ENCODE results near the gene SLF2.

The SLF2 gene

GRCh38 chr10:100875484-100876166 lies 37.1 kb upstream of the SLF2 start:
- no peaks in the 10 kb centered on the region for H3K9me3 ChIP-seq (ENCODE audit: severe bottlenecking)
- no peak for DNase-seq (ENCODE audit: low spot score)
- no peaks in the 10 kb centered on the region for H3K36me3 ChIP-seq (ENCODE audit: low read depth)
- no peaks in the 10 kb centered on the region for H3K4me1 ChIP-seq (ENCODE audit: insufficient read depth, poor library complexity, severe bottlenecking)
- TF ChIP-seq CTCF (IDR thresholded peaks at IDR 0.05; ENCODE audit: poor library complexity, severe bottlenecking) = no peak
- H3K4me3 ChIP-seq (ENCODE audit: severe bottlenecking) = no peak overlapping the region
- H3K27ac ChIP-seq (ENCODE audit: poor library complexity, severe bottlenecking) = no peak overlapping the region
- no peak for ATAC-seq (ENCODE audit: low read depth)
- H3K27me3 ChIP-seq (ENCODE audit: insufficient read depth, poor library complexity, severe bottlenecking) = no peaks in the 10 kb centered on the region

GRCh38 chr10:100876585-100877460 lies 35.9 kb upstream of the SLF2 start:
- no peak for TF ChIP-seq CTCF (IDR thresholded peaks at IDR 0.05; ENCODE audit: poor library complexity, severe bottlenecking)
- no peak for DNase-seq (ENCODE audit: low spot score)
- no peaks in the 10 kb centered on the region for H3K27me3 ChIP-seq (ENCODE audit: insufficient read depth, poor library complexity, severe bottlenecking)
- H3K4me3 ChIP-seq (ENCODE audit: severe bottlenecking) = no peak overlapping the region
- H3K27ac ChIP-seq (ENCODE audit: poor library complexity, severe bottlenecking) = no peak overlapping the region
- H3K36me3 ChIP-seq (ENCODE audit: low read depth) = no peaks in the 10 kb centered on the region
- no peak for ATAC-seq (ENCODE audit: low read depth)
- H3K9me3 ChIP-seq (ENCODE audit: severe bottlenecking) = no peaks in the 10 kb centered on the region
- H3K4me1 ChIP-seq (ENCODE audit: insufficient read depth, poor library complexity, severe bottlenecking) = no peaks in the 10 kb centered on the region

- Histone ChIP-seq H3K36me3 (ENCODE audit: low read depth) (no peaks in the 10 kb centered on the region), H3K27me3 (ENCODE audit: insufficient read depth, poor library complexity, severe bottlenecking) (no peaks in the 10 kb centered on the region), H3K9me3 (ENCODE audit: severe bottlenecking) (no peaks in the 10 kb centered on the region), H3K4me3 (ENCODE audit: severe bottlenecking) (no peak overlapping the region), H3K27ac (ENCODE audit: poor library complexity, severe bottlenecking) (no peak overlapping the region), H3K4me1 (ENCODE audit: insufficient read depth, poor library complexity, severe bottlenecking) (no peaks in the 10 kb centered on the region)
- ATAC-seq (ENCODE audit: low read depth) (no peak), DNase-seq (ENCODE audit: low spot score) (no peak)
- TF ChIP-seq CTCF (IDR thresholded peaks at IDR 0.05; ENCODE audit: poor library complexity, severe bottlenecking) = no peak
Observed at GRCh38 chr10:100877461-100877850, 35.3 kb upstream of the SLF2 start.

GRCh38 chr10:100878291-100878910 lies 34.4 kb upstream of the SLF2 start:
- ATAC-seq (ENCODE audit: low read depth) (peak; percentile 91), DNase-seq (ENCODE audit: low spot score) (no peak)
- H3K27ac ChIP-seq (ENCODE audit: poor library complexity, severe bottlenecking) = no peak overlapping the region
- H3K4me1 ChIP-seq (ENCODE audit: insufficient read depth, poor library complexity, severe bottlenecking) = no peaks in the 10 kb centered on the region
- peak; percentile 81 for TF ChIP-seq CTCF (IDR thresholded peaks at IDR 0.05; ENCODE audit: poor library complexity, severe bottlenecking)
- H3K9me3 ChIP-seq (ENCODE audit: severe bottlenecking) = no peaks in the 10 kb centered on the region
- no peaks in the 10 kb centered on the region for H3K27me3 ChIP-seq (ENCODE audit: insufficient read depth, poor library complexity, severe bottlenecking)
- no peaks in the 10 kb centered on the region for H3K36me3 ChIP-seq (ENCODE audit: low read depth)
- H3K4me3 ChIP-seq (ENCODE audit: severe bottlenecking) = no peak overlapping the region

All from RWPE2 (cell line).